HG03175 (cell line): ENCODE data around the gene SELENOK.

Source experiments
- ATAC-seq: cut with Tn5 transposase; IDR thresholded peaks from one replicate; pipeline ENCODE4 v1.9.1; 2021; ENCODE audit warnings: mild to moderate bottlenecking, moderate library complexity; ENCODE audit not compliant: unreplicated experiment

SELENOK gene

DNA sequence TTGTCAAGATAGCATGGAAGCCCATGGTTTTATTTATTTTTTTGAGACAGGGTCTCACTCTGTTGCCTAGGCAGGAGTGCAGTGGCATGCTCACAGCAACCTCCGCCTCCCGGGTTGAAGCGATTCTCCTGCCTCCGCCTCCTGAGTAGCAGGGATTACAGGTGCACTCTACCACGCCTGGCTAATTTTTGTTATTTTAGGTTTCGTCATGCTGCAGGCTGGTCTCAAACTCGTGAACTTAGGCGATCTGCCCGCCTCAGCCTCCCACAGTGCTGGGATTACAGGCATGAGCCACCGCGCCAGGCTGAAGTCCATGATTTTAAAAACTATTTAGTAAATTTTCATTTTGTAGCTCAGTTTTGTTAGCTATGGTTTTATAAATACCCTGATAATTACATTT lies 7.0 kb downstream of the SELENOK start:
- ATAC-seq, result no peak

DNA sequence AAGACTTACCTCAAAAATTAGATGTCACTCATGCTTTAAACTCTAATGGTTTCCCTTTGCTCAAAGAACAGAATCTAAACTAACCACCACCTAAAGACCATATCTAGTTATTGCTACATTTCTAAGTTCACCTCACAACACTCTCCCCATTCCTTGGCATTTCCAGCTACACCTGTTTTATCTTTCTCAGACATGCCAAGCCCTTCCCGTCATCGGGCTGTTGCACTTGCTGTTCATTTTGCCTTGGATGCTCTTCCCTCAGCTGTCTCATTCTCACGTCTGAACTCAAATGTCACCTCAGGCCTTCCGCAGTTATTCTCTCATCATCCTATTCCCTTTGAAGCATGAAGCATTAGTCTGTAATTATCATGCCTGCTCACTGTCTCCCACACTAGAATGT lies 8.7 kb downstream of the SELENOK start:
- no peak for ATAC-seq

DNA sequence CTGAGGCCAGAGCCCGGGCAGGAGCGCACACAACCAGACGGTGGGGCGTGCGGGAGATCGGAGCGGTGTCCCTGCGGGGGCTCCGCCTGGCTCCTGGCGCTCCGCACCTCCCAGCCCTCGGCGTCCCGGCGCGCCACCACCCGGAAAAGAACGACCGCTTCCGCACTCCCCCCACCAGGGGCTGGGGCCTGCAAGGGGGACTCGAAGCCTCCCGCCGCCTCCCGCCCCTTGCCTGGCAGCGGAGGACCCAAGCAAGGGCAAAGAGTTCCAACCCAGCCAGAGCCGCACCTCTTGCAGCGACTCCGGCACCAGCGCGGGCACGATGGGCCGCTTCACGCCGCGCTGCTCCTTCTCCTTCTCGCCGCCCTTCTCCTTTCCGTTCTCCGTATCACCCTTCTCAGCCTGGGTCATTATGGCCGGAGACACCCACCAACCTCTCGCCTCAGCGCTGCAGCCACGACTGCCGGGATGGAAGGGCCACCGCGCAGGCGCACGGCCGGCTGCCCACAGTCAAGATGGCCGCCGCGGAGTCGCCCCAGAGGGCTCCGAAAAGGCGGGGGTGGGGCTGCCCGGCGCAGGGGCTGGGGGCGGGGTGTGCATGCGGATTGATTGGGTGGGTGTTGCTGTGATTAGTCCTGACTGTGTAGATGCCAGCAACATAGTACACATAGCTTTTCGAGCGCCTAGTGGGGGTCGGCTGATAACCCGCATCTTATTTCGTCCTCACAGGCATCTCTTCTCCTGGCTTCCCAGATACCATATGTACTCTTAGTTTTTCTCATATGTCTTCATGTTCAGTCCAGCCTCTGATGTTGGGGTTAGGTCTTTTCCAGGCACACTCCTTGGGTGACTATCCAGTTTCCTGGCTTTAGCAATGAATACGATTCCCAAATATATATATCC lies 9.7 kb downstream of the SELENOK start, which contains the start of gene ACTR8:
TSS of gene ACTR8 (minus strand) at position 462 of the 903 bp plus-strand sequence. CDS start at position 411, 51 bp downstream.
- ATAC-seq, result peak; percentile 89

DNA sequence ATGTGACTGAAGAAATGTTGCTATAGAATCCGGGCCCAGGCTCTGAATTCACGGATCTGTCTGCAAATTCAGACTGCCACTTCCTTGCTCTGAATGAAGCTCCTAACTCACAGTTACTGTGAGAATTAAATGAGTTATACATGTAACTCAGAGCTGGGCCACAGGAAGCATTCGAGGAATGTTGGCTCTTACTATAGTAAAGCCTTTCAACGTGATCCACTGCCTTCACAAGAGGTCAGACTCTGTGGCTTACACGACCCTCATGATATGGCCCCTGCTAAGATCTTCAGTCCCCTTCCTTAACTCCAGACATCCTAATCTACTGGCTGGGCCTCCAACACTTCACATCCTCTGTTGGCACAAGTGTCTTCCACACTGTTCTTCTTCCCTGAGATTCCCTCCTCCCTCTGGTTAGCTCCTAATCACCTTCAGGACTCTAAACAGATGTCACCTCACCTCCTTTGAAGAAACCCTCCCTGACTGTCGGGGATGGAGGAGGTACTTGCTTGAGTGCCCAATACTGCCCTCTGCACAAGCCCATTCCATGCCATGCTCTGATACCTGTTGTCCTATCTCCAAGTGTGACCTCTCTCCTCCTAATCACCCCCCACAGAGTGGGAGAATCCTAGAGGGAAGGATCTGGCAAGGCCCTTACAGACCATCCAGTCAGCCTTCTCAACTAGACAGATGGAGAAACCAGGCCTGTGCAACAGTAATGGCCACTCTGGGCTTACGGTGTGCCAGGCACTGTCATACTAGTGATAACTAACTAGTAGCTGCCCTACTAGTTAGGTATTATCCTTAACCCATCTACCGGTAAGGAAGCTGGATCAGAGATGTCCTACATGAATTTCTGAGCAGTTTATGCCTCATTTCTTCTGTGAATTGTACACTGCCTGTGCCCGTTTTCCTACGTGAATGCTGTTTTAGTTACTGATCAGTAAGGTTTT lies 11.0 kb downstream of the SELENOK start:
- no peak for ATAC-seq

DNA sequence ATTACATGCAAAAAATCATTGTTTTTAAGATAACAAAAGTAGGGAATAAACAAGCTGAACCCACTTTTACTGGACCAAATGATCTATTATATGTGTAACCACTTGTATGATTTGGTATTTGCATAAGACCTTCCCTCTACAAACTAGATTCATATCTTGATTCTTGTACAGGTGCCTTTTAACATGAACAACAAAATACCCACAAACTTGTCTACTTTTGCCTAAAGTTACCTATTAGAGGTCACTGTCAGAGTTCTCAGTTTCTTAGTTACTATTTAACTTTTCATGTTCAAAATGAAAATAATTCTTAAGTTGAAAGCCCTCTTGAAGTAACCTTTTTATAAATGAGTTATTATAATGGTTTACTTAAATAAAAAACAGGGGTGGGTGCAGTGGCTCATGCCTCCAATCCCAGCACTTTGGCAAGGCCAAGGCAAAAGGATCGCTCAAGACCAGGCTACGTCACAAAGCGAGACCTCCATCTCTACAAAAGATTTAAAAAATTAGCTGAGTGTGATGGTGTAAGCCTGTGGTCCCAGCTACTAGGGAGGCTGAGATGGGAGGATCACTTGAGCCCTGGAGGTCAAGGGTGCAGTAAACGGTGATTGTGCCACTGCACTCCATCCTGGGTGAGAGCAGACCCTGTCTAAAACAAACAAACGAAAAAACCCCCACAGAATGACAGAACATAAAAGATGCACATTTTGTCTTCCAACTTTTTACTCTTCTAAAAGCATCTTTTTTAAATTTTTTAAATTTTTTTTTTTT lies 25.7 kb downstream of the SELENOK start:
- no peak for ATAC-seq

DNA sequence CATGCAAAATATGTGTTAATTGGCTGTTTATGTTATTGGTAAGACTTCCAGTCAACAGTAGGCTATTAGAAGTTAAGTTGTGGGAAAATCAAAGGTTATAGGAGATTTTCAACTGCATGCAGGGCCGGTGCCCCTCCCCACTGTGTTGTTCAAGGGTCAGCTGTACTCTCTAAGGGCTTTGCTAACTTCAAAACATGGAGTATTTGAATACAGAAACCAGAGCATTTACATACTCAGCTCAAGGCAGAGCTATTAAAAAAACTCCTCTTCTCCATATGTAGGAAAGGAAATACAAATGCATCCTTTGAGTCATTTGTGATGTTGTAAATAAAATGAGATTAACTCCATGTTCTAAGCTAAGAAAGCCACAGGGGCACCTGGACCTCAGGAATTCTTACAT lies 28.5 kb downstream of the SELENOK start:
- ATAC-seq, result no peak

DNA sequence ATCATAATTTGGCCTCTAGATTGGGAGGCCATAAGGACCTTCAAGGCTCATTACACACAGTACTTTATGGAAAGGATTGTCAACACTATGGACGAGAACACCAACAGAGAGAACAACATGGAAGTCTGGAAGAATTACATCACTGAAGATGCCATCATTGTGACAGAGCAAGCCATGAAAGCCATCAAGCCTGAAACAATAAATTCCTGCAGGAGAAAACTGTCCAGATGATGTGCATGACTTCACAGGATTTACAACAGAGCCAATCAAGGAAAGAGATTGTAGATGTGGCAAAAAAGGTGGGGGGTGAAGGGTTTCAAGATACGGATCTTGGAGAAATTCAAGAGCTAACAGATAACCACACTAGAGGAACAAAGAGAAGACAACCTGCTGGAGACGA lies 29.4 kb downstream of the SELENOK start:
- no peak for ATAC-seq

DNA sequence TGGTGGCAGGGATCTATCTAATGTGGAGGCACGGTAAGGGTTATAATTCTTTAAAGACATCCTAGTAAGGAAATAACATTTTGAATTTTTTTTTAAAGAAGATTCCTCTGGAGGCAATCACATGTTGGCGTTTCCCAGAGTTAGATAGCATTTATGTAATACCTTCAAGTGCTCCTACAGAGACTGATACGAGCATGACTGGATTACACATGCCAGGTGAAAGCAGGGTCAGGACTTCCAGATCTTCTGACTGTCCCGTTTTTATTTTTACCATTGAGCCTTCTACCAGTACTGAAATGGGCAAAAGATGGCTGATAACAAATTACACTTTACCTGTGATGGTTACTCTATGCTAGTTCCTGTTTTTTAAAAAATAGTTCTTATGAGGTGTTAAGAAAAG lies 31.5 kb downstream of the SELENOK start:
- ATAC-seq, result no peak

DNA sequence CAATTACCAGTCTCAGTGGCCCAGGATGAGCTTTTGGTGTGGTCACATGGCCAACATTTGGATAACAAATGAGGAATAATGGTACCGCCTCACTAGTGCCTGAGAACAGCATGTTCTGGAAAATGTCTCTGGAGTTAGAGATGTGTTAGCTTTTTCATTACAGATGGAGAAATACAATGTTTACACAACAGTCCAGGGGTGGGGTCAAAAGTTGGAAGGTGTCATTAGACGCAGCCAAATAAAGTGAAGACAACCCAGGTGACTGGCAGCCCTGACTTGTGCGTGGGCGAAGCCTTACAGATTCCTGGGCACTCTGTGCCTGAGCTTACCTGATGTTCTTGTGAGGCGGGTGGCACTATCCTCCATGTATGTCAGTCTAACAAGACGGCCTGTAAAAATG lies 32.5 kb downstream of the SELENOK start:
- ATAC-seq, result no peak

DNA sequence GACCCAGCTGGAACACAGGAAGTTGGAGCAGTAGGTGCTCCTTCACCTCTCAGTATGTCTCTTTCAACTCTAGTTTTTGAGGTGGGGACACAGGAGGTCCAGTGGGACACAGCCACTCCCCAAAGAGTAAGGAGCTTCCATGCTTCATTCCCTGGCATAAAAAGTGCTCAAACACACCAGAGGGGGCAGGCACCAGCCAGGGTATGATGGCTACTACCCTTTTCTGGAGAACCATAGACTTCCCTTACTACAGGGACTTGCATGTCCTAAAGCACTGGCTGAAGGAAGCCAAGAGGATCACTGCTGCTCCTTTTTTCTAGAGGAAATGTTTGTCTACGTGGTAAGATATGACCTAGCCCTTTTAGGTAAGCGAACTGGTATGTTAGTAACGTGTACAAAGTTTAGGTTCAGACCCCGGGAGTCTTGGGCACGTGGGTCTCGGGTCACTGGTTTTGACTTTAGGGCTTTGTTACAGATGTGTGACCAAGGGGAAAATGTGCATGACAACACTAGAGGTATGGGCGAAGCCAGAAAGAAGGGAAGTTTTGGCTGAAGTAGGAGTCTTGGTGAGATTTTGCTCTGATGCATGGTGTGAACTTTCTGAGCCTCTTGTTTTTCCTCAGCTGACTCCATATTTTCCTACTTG lies 33.4 kb downstream of the SELENOK start:
- no peak for ATAC-seq

DNA sequence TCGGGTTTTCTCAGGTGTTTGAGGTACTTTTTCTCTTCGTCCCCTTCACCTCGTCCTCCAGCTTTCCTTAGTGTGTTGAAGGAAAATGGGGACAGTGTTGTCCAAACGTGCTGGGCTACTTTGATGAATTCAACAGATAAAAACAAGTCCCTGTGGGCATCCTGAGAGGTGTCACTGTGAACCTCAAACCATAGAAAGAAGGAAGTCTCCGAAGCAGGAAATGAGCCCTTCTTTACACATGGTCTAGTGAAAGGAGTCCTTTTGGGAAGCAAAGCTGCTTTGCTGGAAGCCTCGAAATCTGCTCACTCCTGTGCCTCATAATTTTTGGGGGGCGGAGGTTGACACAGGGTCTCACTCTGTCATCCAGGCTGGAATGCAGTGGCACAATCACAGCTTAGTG lies 34.7 kb downstream of the SELENOK start:
- peak; percentile 61 for ATAC-seq

DNA sequence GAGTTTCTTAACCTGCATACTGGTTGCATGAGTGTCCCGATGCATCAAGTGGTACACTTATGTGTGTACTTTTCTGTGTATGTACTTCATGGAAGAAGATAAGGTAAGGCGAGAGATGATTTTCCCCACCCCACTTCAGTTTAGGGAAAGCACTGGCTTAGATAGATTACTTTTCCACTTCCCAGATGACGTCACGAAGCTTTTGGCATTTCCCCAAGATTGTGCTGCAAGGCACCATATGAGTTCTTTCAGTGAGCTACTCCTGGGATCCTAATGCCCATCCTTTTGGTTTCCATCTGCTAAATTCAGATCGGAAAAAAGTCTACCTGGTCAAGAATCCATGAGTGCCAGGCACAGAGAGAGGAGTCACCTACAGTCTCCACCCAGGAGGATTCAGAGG lies 40.8 kb downstream of the SELENOK start:
- ATAC-seq, result no peak

DNA sequence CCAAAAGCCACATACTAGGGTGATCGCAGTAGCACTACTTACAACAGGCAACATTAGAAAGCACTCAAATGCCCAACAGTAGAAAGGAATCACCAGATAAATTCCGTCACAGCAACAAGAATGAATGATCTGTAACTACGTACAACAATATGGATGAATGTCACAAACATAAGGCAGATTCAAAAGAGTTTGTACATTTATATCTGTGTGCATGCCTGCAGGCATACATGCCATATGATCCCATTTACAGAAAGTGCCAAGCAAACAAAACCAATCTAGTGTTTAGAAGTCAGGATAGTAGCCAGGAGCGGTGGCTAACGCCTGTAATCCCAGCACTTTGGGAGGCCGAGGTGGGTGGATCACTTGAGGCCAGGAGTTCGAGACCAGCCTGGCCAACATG lies 41.7 kb downstream of the SELENOK start:
- ATAC-seq, result no peak

DNA sequence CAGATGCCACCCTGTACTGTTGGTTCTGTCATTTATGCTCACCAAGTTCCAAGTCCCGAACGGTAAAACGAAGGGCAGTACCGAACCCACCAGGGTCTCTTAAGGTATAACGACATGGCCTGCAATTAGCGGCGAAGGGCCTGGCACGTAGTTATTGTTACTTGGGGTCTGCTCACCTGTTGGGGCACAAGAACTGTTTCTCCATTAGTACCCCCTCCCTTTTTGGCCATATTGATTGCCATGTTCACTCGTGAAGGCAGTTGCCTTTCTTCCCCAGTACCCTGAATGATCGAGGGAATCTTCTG lies 44.9 kb downstream of the SELENOK start:
- no peak for ATAC-seq

DNA sequence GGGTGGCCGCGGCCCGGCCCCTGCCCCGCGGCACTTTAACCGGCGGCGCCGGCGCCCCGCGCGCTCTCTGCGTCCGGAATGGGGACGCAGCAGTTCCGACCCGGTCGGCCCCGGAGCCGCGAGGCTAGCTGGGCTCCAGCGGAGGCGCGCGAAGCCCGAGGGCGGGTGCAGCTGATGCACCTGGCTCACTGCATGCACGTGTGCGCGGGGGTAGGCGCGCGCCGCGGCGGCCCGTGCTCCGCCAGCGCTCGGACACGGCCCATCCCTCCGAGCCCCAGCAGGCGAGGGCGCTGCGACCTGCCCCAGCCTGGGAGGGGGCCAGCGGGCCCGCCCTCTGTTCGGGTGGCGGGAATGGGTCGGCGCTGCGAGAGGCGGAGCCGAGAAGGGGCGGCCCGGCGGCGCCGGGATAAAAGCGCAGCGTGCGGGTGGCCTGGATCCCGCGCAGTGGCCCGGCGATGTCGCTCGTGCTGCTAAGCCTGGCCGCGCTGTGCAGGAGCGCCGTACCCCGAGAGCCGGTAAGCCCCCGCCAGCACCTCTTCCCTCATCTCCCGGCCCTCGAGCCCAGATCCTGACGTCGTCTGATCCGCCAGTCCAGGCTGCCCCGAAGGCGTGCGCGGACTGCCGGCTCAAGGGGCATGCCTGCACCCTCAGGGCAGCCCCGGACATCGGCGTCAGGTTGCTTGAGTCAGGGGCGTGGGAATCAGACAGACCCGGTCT lies 45.4 kb downstream of the SELENOK start, which contains the start of the genes CHDH and IL17RB:
TSS of gene CHDH (minus strand) at position 286 of the 717 bp plus-strand sequence. CDS start 22,411 bp downstream, outside the sequence.
TSS of gene IL17RB (plus strand) at position 435 of the 717 bp plus-strand sequence. CDS start at position 456, 21 bp downstream.
- no peak for ATAC-seq

DNA sequence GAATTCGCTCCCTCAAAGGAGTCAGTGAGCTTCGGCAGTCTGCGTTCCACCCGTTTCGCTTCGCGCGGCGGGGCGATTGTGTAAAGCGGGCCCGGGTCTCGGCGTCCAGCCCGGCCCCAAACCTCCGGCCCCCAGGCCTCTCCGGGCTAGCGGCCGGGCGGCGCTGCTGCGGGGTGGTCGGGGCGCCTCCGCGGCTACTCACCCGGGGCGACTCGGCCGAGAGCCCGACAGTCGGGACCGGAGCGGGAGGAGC lies 45.9 kb downstream of the SELENOK start:
- no peak for ATAC-seq

DNA sequence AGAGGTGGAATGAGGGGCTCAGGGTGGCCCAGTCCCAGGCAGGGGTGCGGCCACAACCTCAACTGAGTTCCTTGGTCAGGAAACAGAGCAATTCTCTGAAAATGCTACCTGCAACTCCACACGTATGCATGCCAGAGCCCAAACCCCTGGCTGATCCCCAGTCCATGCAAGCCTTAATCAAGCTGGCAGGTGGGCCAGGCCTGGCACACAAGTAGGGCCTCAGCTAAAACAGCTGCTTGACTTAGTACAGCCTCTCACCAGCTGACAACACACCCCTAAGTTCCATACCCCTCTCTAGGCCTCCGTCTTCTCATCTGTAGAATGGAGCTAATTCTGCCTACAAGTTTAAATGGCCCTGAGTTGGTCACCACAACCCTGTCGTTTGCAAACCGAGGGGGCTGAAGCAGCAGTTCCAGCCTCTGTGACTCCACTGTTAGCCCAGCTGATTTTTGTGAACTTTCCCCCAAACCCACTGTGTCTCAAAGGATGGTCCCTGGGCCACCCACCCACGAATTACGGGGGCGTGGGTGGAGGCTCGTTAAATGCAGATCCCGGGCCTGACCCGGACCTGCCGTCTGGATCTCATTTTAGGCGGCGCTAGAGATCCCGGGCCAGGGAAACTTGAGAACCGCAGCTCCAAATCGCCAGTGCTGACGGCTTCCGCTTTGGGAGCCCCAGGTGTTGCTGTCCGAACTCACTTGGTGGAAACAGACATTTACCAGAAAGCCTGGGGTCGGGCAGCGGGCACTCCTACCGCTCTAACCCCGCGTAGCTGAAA lies 46.4 kb downstream of the SELENOK start:
- no peak for ATAC-seq

DNA sequence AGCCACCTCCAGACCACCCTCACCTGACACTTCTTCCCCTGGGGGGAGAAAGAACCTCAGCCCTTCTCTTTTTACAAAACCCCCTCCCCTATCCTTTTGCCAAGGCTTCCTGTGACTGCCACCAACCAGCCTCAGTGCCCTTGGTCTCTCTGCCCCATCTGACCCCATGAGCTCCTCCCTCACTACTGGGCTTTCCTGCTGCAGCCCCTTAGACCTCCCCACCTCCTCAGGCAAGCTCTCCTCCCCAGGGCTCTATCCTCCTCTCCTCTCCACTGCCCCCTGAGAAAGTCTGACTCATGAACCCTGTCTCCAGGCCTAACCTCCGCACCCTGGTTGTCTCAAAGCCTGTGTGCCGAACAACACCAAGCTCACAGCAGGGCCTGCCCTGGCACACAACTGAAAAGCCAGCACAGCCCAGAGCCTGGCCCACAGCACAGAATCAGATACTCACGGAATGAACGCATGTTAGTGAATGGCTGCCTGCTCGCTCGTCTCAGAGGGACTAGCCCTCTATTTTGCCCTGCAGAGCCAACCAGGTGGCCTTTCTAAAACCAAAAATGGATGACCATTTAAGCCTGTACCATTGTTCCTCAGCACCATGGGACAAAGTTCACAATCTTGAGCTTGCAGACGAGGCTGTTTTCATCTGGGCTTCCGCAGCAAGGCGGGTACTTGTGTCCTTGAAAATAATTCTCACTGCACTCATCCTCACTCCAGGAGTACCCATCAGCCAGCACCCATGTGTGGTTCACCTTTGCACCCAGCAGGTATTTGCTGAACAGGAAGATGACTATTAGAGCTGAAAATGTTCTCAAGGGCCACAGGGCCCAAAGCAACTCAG lies 47.2 kb downstream of the SELENOK start:
- ATAC-seq, result no peak
